GM08714 (cell line): ENCODE data around the gene TSHZ2.

Source experiments
- H3K4me3 ChIP-seq: fragments of 200-500 bp; sonication (Bioruptor generic); 2 replicates; pipeline ENCODE4 v1.5.1; 2014; ENCODE audit warnings: mild to moderate bottlenecking, low read length, inconsistent platforms
- ZNF274 ChIP-seq: IDR thresholded peaks from 2 replicates; pipeline ENCODE4 v1.6.1; 2012; ENCODE audit warnings: mild to moderate bottlenecking, low read depth, low read length

The TSHZ2 gene

GRCh38 chr20:52994184-52994970 is 22.2 kb downstream of the TSHZ2 start:
- TF ChIP-seq ZNF274, result no peak
- no peak overlapping the region for H3K4me3 ChIP-seq

GRCh38 chr20:52996130-52996529 is 24.0 kb downstream of the TSHZ2 start:
- H3K4me3 ChIP-seq, result no peak overlapping the region
- no peak for TF ChIP-seq ZNF274

- H3K4me3 ChIP-seq, result no peak overlapping the region
- no peak for TF ChIP-seq ZNF274
Measured at GRCh38 chr20:52996658-52997057, 24.5 kb downstream of the TSHZ2 start.

GRCh38 chr20:52998268-52998667 is 26.1 kb downstream of the TSHZ2 start:
- H3K4me3 ChIP-seq, result no peak overlapping the region
- no peak for TF ChIP-seq ZNF274

GRCh38 chr20:52999040-52999439 is 26.9 kb downstream of the TSHZ2 start:
- no peak for TF ChIP-seq ZNF274
- no peak overlapping the region for H3K4me3 ChIP-seq

- H3K4me3 ChIP-seq, result no peak overlapping the region
- TF ChIP-seq ZNF274, result no peak
Measured at GRCh38 chr20:53001498-53002301, 29.5 kb downstream of the TSHZ2 start.

- H3K4me3 ChIP-seq, result no peak overlapping the region
Measured at GRCh38 chr20:53002786-53003185, 30.6 kb downstream of the TSHZ2 start.

GRCh38 chr20:53003420-53004154 is 31.4 kb downstream of the TSHZ2 start:
- no peak for TF ChIP-seq ZNF274
- no peak overlapping the region for H3K4me3 ChIP-seq

More at GRCh38 chr20:53002786-53003185, 30.6 kb downstream of the TSHZ2 start:
- TF ChIP-seq ZNF274, result no peak

GRCh38 chr20:53004267-53004813 is 32.2 kb downstream of the TSHZ2 start:
- no peak overlapping the region for H3K4me3 ChIP-seq
- no peak for TF ChIP-seq ZNF274

GRCh38 chr20:53009979-53010735 is 38.0 kb downstream of the TSHZ2 start:
- TF ChIP-seq ZNF274, result no peak
- no peak overlapping the region for H3K4me3 ChIP-seq

- no peak overlapping the region for H3K4me3 ChIP-seq
- TF ChIP-seq ZNF274, result no peak
Measured at GRCh38 chr20:53011640-53012039, 39.5 kb downstream of the TSHZ2 start.

- H3K4me3 ChIP-seq, result no peak overlapping the region
- TF ChIP-seq ZNF274, result no peak
Measured at GRCh38 chr20:53013183-53013582, 41.0 kb downstream of the TSHZ2 start.

- no peak for TF ChIP-seq ZNF274
Measured at GRCh38 chr20:53013847-53014246, 41.7 kb downstream of the TSHZ2 start.

More at GRCh38 chr20:53013847-53014246, 41.7 kb downstream of the TSHZ2 start:
- H3K4me3 ChIP-seq, result no peak overlapping the region
